GM13977 (cell line): ENCODE results near the gene TRPV2.
A peak's percentile ranks its signal among the peaks of the same experiment; 100 is the strongest.

Experiments used
- DNase-seq: peaks from one replicate; pipeline ENCODE4 v3.0.0; 2012; ENCODE audit warnings: low spot score
- in situ Hi-C: fragments of 300-500 bp; cut with MboI; formaldehyde crosslinking; loops from one replicate; pipeline ENCODE4 v1.12.0; 2022; ENCODE audit warnings: low sequenced_read_pairs, low pct_unique_long_range_greater_than_20kb, mixed read lengths, inconsistent platforms; ENCODE audit not compliant: unreplicated experiment
- TF ChIP-seq, protein P1 (sequence below): IDR thresholded peaks from 2 replicates; pipeline ENCODE4 v1.5.1; 2012; ENCODE audit warnings: mild to moderate bottlenecking, control low read depth; ENCODE audit not compliant: insufficient read depth; ENCODE audit errors: extremely low read depth, missing control alignments

The TRPV2 gene

DNA sequence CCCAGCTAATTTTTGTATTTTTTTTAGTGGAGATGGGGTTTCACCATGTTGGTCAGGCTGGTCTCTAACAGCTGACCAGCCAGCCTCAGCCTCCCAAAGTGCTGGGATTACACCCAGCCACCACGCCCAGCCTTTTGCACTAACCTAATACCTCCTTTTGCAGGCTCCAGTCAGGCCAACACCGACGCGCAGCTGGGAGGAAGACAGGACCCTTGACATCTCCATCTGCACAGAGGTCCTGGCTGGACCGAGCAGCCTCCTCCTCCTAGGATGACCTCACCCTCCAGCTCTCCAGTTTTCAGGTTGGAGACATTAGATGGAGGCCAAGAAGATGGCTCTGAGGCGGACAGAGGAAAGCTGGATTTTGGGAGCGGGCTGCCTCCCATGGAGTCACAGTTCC, 2.0 kb downstream of the TRPV2 start:
- TF ChIP-seq, protein P1, sequence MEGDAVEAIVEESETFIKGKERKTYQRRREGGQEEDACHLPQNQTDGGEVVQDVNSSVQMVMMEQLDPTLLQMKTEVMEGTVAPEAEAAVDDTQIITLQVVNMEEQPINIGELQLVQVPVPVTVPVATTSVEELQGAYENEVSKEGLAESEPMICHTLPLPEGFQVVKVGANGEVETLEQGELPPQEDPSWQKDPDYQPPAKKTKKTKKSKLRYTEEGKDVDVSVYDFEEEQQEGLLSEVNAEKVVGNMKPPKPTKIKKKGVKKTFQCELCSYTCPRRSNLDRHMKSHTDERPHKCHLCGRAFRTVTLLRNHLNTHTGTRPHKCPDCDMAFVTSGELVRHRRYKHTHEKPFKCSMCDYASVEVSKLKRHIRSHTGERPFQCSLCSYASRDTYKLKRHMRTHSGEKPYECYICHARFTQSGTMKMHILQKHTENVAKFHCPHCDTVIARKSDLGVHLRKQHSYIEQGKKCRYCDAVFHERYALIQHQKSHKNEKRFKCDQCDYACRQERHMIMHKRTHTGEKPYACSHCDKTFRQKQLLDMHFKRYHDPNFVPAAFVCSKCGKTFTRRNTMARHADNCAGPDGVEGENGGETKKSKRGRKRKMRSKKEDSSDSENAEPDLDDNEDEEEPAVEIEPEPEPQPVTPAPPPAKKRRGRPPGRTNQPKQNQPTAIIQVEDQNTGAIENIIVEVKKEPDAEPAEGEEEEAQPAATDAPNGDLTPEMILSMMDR = no peak
- DNase-seq = no peak
- in situ Hi-C loops = no loop called here

DNA sequence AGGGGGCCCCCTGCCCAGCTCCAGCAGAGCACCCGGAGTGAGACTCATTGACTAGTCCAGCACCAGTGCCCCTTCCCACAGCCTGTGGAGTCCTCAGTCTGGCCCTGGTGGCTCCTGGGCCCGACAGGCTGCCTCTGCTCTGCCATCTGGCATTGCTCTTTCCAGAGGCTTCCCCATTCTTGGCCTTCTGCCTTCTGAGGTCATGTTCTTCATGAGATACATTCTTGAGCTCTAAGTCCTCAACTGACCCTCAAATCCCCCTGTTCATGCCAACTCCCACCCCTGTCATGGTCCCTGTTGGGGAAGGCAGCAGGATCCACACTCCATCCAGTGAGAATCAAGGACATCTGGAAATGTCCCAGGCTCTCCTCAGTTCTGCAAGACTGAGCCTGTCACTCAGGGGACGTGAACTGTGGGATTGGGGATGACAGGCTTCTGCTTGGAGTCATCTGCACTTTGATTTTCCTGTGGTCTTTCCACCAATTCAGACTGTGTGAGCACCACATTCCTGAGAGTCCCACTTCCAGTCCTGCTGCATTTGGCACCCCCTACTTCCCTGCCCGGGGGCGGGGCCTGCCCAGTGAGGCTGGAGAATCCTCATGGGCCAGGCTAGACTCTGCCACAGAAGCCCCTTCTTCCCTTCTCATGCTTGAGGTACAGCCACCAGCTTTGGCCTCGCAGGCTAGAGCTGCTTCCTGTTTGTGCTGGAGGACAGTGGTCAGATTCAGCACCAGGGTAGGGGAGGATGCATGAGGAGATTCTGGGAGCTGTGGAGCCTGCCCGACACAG, 2.7 kb downstream of the TRPV2 start:
- DNase-seq = no peak
- in situ Hi-C loops = no loop called here
- TF ChIP-seq, protein P1 = no peak

DNA sequence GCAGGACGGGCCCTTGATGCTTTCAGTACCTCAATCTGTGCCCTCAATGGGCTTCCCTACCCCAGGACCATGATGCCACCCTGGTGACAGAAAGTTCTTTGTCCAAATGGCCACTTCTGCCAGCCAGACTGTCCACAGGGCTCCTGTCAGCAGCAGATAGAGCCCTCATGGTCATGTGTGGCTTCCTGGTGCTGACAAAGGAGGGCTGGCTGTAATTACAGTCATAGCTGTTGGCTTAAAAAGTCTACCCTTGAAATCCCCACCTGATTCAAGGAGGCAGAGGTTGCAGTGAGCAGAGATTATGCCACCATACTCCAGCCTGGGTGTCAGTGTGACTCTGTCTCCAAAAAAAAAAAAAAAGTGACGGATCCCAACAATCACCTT, 3.3 kb downstream of the TRPV2 start:
- TF ChIP-seq, protein P1 = no peak
- DNase-seq = peak; percentile 19
- in situ Hi-C loops = no loop called here

DNA sequence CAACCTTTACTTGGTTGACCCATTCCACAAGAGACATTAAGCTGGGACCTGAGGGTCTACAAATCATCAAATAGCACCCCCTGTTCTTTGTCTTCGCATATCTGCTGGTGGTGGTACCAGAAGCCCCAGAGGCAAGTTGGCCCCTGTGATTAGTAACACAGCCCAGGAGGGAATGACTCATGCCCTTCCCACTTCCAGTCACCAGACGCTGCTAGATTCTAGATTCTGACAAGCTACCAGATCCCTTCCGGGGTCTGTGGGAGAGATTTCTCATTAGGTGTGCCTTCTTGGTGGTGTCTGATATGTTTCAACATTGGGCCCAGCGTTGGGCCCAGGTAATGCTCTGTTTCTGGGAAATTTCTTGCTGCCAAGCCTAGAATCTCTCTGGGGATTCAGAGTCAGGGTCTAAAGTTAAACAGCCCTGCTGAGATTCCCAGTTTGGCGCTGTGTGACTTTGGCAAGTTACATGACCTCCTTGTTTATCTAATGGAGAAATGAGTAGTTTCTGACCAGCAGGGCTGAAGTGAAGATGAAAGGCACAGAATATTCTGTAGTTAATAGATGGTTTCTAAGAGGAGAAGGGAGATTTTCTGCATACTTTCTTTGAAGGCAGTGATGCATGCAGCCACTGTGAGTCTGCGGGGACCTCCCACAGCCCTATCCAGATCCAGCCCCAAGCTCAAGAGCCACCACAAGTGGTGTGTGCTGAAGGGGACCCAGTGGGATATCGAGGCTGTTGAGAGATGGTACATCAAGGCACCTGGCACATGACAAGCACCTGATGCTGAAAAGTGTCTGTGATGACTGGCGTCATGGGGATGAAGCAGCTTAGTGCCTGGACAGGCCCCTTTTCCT, 3.9 kb downstream of the TRPV2 start:
- in situ Hi-C loops = no loop called here
- TF ChIP-seq, protein P1 = no peak
- peak; percentile 61 for DNase-seq

DNA sequence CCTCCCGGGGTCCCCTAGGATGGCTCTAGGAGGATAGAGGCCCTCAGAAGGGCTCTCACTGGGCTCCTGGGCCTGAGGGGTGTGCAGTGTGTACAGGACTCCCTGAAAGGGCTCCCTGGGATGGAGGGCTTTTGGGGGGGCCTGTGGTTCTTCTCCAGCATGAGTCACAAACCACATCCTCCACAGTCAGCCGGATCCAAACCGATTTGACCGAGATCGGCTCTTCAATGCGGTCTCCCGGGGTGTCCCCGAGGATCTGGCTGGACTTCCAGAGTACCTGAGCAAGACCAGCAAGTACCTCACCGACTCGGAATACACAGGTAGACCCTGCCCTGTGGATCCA, 4.5 kb downstream of the TRPV2 start:
- TF ChIP-seq, protein P1 = no peak

DNA sequence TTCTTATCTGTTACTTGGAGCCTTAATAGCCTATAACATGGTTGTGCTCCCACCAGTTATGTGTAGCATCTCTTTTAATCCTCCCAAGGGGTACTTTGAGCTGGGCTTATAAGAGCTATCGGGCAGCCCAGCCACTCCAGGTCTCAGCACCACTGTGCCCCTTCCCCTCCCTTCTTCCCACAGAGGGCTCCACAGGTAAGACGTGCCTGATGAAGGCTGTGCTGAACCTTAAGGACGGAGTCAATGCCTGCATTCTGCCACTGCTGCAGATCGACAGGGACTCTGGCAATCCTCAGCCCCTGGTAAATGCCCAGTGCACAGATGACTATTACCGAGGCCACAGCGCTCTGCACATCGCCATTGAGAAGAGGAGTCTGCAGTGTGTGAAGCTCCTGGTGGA, 7.0 kb downstream of the TRPV2 start:
- TF ChIP-seq, protein P1 = no peak
- no peak for DNase-seq
- in situ Hi-C loops = no loop called here

More for the DNA sequence above, 4.5 kb downstream of the TRPV2 start:
- in situ Hi-C loops = no loop called here
- peak; percentile 18 for DNase-seq
